Upper lobe of left lung (tissue), 4 donors: ENCODE data around the gene IKZF2.

Experiments
- POLR2A ChIP-seq, 4 donors: fragments of 450-650 bp; IDR thresholded peaks; one replicate each; pipeline ENCODE4 v1.5.1; 2016 to 2017; ENCODE audit warnings: antibody characterized with exemption in 4 of 4, mild to moderate bottlenecking in 2 of 4
- POLR2AphosphoS5 ChIP-seq, 2 donors: sonication (generic); formaldehyde crosslinking; IDR thresholded peaks; one replicate each; pipeline ENCODE4 v1.5.1; 2017; ENCODE audit warnings: antibody characterized with exemption in 2 of 2
- TF ChIP-seq, protein P1 (sequence below), 6 experiments: fragments of 450-650 bp in 4 of 6; fragments of 200-600 bp in 2 of 6; sonication (generic) in 2 of 6; IDR thresholded peaks; one replicate each; pipeline ENCODE4 v1.5.1; 2016 to 2019; ENCODE audit warnings: antibody characterized with exemption in 6 of 6

- TF ChIP-seq POLR2A (IDR thresholded peaks at IDR 0.05) = no peak
- TF ChIP-seq, protein P1, sequence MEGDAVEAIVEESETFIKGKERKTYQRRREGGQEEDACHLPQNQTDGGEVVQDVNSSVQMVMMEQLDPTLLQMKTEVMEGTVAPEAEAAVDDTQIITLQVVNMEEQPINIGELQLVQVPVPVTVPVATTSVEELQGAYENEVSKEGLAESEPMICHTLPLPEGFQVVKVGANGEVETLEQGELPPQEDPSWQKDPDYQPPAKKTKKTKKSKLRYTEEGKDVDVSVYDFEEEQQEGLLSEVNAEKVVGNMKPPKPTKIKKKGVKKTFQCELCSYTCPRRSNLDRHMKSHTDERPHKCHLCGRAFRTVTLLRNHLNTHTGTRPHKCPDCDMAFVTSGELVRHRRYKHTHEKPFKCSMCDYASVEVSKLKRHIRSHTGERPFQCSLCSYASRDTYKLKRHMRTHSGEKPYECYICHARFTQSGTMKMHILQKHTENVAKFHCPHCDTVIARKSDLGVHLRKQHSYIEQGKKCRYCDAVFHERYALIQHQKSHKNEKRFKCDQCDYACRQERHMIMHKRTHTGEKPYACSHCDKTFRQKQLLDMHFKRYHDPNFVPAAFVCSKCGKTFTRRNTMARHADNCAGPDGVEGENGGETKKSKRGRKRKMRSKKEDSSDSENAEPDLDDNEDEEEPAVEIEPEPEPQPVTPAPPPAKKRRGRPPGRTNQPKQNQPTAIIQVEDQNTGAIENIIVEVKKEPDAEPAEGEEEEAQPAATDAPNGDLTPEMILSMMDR (IDR thresholded peaks at IDR 0.05) = no peak
- no peak for TF ChIP-seq POLR2AphosphoS5 (IDR thresholded peaks at IDR 0.05)
Measured at GRCh38 chr2:213105212-213105611, 46.2 kb downstream of the IKZF2 start.
